ENCODE results near the gene PKIG. TPM values are rescaled to one million over a fixed set of nuclear protein-coding genes. Genes with fewer than 3 reads are reported as not detected.

PKIG gene
- total and polyA plus RNA-seq, 2 donors (not counting 3 experiments of a cell fraction or from before 2014, with no cell fraction given): 135 to 167 TPM

GRCh38 chr20:44622501-44623270 lies 40.3 kb downstream of the PKIG start:
- FAIRE-seq: no peak
- H3K36me3 ChIP-seq (ENCODE audit: control insufficient read depth in 2 of 2, extremely low read depth in 1 of 2, insufficient read depth in 2 of 2, low read length in 2 of 2): peaks cover 4 to 24% of the 10 kb centered on the region in 2 experiments
- H3K27me3 ChIP-seq (ENCODE audit: control insufficient read depth in 2 of 2, insufficient read depth in 2 of 2, low read length in 2 of 2): no peaks in the 10 kb centered on the region
- H3K4me2 ChIP-seq (ENCODE audit: insufficient read depth, low read length): no peak overlapping the region
- DNase-seq (ENCODE audit: low read depth, low spot score): no peak
- no peaks in the 10 kb centered on the region for H4K20me1 ChIP-seq (replicated peaks; ENCODE audit: control insufficient read depth, extremely low read depth, insufficient read depth, low read length)
- no peaks in the 10 kb centered on the region for H3K9me1 ChIP-seq (replicated peaks; ENCODE audit: control insufficient read depth, extremely low read depth, insufficient read depth, low read length)
- intact Hi-C loops (cut with micrococcal nuclease) (loop anchor here (2.0 kb wide), 1 partner anchor 20 kb away; no protein-coding TSS in a partner anchor), dilution Hi-C loops (cut with MboI; ENCODE audit: extremely low pct_ligation_motif_present, low sequenced_read_pairs) (no loop called here)
- POLR2A ChIA-PET: no interaction called here
- BruUV-seq (replicated peaks): no TSS peak
- H3K27ac ChIP-seq (ENCODE audit: insufficient read depth, low read depth, low read length): no peak overlapping the region
- no peak overlapping the region for H2AFZ ChIP-seq (ENCODE audit: low read depth, low read length)
- H3K9me3 ChIP-seq (replicated peaks; ENCODE audit: control insufficient read depth, insufficient read depth, low read length): no peaks in the 10 kb centered on the region
- CTCF ChIA-PET: no interaction called here
- no peaks in the 10 kb centered on the region for H3K79me2 ChIP-seq (ENCODE audit: control insufficient read depth, insufficient read depth, low read length)
- H3K4me1 ChIP-seq (ENCODE audit: control insufficient read depth, extremely low read depth, insufficient read depth, low read length): no peaks in the 10 kb centered on the region
- no peak overlapping the region for H3K9ac ChIP-seq (replicated peaks; ENCODE audit: extremely low read depth, insufficient read depth, low read length)
- H3K4me3 ChIP-seq (replicated peaks in 1 of 3; ENCODE audit: insufficient read depth in 1 of 3, low read depth in 1 of 3, low read length in 3 of 3): no peak overlapping the region
- TF ChIP-seq POLR2A (IDR thresholded peaks at IDR 0.05; ENCODE audit: low read depth, low read length): no peak
- no peak for TF ChIP-seq CTCF (IDR thresholded peaks at IDR 0.05; ENCODE audit: extremely low read depth in 1 of 2, insufficient read depth in 1 of 2, low read depth in 1 of 2, low read length in 2 of 2)
- TF ChIP-seq GATA2 (IDR thresholded peaks at IDR 0.05; ENCODE audit: insufficient read depth, insufficient read length, low read depth, low read length): no peak
- no peak for TF ChIP-seq JUN (IDR thresholded peaks at IDR 0.05; ENCODE audit: borderline replicate concordance, insufficient read depth, insufficient read length, low read depth)

- Histone ChIP-seq H3K4me1 (ENCODE audit: control insufficient read depth, extremely low read depth, insufficient read depth, low read length) (no peaks in the 10 kb centered on the region), H3K27ac (ENCODE audit: insufficient read depth, low read depth, low read length) (no peak overlapping the region), H3K36me3 (ENCODE audit: control insufficient read depth in 2 of 2, extremely low read depth in 1 of 2, insufficient read depth in 2 of 2, low read length in 2 of 2) (peaks cover 0 to 15% of the 10 kb centered on the region in 2 experiments), H2AFZ (ENCODE audit: low read depth, low read length) (no peak overlapping the region), H3K9me1 (replicated peaks; ENCODE audit: control insufficient read depth, extremely low read depth, insufficient read depth, low read length) (no peaks in the 10 kb centered on the region), H3K79me2 (ENCODE audit: control insufficient read depth, insufficient read depth, low read length) (no peaks in the 10 kb centered on the region), H3K4me2 (ENCODE audit: insufficient read depth, low read length) (no peak overlapping the region), H4K20me1 (replicated peaks; ENCODE audit: control insufficient read depth, extremely low read depth, insufficient read depth, low read length) (no peaks in the 10 kb centered on the region), H3K4me3 (replicated peaks in 1 of 3; ENCODE audit: insufficient read depth in 1 of 3, low read depth in 1 of 3, low read length in 3 of 3) (no peak overlapping the region), H3K9ac (replicated peaks; ENCODE audit: extremely low read depth, insufficient read depth, low read length) (no peak overlapping the region), H3K9me3 (replicated peaks; ENCODE audit: control insufficient read depth, insufficient read depth, low read length) (no peaks in the 10 kb centered on the region), H3K27me3 (ENCODE audit: control insufficient read depth in 2 of 2, insufficient read depth in 2 of 2, low read length in 2 of 2) (no peaks in the 10 kb centered on the region)
- dilution Hi-C loops (cut with MboI; ENCODE audit: extremely low pct_ligation_motif_present, low sequenced_read_pairs) (no loop called here), intact Hi-C loops (cut with micrococcal nuclease) (no loop called here)
- ChIA-PET POLR2A (no interaction called here), CTCF (no interaction called here)
- FAIRE-seq (no peak), DNase-seq (ENCODE audit: low read depth, low spot score) (no peak)
- no TSS peak for BruUV-seq (replicated peaks)
- TF ChIP-seq JUN (IDR thresholded peaks at IDR 0.05; ENCODE audit: borderline replicate concordance, insufficient read depth, insufficient read length, low read depth) (no peak), CTCF (IDR thresholded peaks at IDR 0.05; ENCODE audit: extremely low read depth in 1 of 2, insufficient read depth in 1 of 2, low read depth in 1 of 2, low read length in 2 of 2) (no peak), FOS (IDR thresholded peaks at IDR 0.05; ENCODE audit: borderline replicate concordance, insufficient read depth, low read length) (no peak), MYC (IDR thresholded peaks at IDR 0.05; ENCODE audit: low read depth, low read length) (no peak), GATA2 (IDR thresholded peaks at IDR 0.05; ENCODE audit: insufficient read depth, insufficient read length, low read depth, low read length) (no peak), POLR2A (IDR thresholded peaks at IDR 0.05; ENCODE audit: low read depth, low read length) (no peak), EZH2 (IDR thresholded peaks at IDR 0.05; ENCODE audit: borderline replicate concordance, low read depth, low read length, severe bottlenecking) (no peak), MAX (IDR thresholded peaks at IDR 0.05; ENCODE audit: insufficient read depth, insufficient read length) (no peak), POLR2AphosphoS5 (IDR thresholded peaks at IDR 0.05; ENCODE audit: insufficient read depth, low read depth, low read length) (no peak)
Observed at GRCh38 chr20:44624152-44624551, 41.8 kb downstream of the PKIG start.
